ENCODE data around the gene ADRM1.

DNA sequence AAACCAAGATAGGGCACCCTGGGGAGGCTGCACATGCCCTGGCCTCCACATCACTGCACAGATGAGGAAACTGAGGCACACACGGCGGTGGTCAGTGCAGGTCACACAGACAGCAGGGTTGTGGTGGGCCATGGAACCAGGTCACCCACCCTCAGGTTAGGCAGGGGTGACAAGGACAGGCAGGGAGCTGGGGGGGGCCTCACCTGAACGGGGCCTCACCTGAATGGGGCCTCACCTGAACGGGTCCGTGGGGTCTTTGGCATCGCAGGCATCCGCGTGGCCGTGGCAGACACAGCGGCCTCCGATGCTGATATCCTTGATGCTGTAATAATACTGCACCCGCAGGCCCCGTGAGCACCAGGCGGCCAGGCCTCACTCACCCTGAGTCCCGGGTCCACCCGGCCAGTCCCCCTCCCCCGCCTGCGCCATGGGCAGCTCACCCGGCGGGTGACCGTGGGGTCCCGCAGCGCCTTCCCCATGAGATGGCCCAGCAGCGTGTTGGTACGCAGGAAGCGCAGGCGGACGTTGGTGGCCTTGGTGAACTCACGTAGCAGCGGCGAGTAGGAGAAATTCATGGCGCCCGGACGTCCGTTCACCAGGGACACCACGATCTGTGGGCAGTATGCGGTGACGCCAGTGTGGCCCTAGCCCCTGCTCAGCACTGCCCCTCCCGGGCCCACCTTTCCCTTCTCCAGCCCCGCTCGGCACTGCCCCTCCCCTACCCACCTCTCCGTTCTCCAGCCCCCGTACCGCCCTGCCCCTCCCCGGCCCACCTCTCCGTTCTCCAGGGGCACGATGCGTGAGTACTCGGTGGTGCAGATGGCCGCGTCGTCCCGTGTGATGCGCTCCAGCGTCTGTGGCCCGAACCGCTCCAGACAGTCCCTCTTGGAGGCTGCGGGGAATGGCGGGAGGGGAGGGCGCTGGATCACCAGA, 48.9 kb downstream of the ADRM1 start:
- no peak for TF ChIP-seq ZNF274 (IDR thresholded peaks at IDR 0.05; ENCODE audit: low read depth, low read length)
- no peak for TF ChIP-seq YY1 (IDR thresholded peaks at IDR 0.05; ENCODE audit: insufficient read depth, insufficient read length)
- TF ChIP-seq SUZ12 (IDR thresholded peaks at IDR 0.05; ENCODE audit: extremely low read depth, insufficient read depth, insufficient read length), result no peak
